Suprapubic skin (tissue), 4 donors: ENCODE measurements around the gene LPCAT1. TPM values are rescaled to one million over a fixed set of nuclear protein-coding genes. Genes with fewer than 3 reads are reported as not detected.
"Not testable (repeated sequence)": the region's sequence is repeated elsewhere in the genome, so short reads cannot be mapped to it uniquely, and the experiment has no call there.

ENCODE experiments used
- DNase-seq, 2 donors: peaks; one replicate each; pipeline ENCODE4 v3.0.0-alpha.2; 2019; ENCODE audit warnings: low spot score in 2 of 2
- H3K27ac ChIP-seq: fragments of 200-600 bp; sonication (generic); one replicate; pipeline ENCODE4 v1.5.1; 2019
- H3K27me3 ChIP-seq: fragments of 200-600 bp; sonication (generic); one replicate; pipeline ENCODE4 v1.5.1; 2019
- H3K36me3 ChIP-seq: fragments of 200-600 bp; sonication (generic); one replicate; pipeline ENCODE4 v1.5.1; 2019
- H3K4me1 ChIP-seq: fragments of 200-600 bp; sonication (generic); one replicate; pipeline ENCODE4 v1.5.1; 2019
- H3K4me3 ChIP-seq: fragments of 200-600 bp; sonication (generic); one replicate; pipeline ENCODE4 v1.5.1; 2019; ENCODE audit warnings: mild to moderate bottlenecking
- H3K9me3 ChIP-seq: fragments of 200-600 bp; sonication (generic); one replicate; pipeline ENCODE4 v1.5.1; 2019
- CTCF ChIP-seq, 2 donors: fragments of 200-600 bp in 1 of 2; fragments of 450-650 bp in 1 of 2; sonication (generic) in 1 of 2; IDR thresholded peaks; one replicate each; pipeline ENCODE4 v1.5.1; 2016 to 2019; ENCODE audit warnings: antibody characterized with exemption in 2 of 2, mild to moderate bottlenecking in 1 of 2, moderate library complexity in 1 of 2
- EP300 ChIP-seq: sonication (generic); formaldehyde crosslinking; IDR thresholded peaks from one replicate; pipeline ENCODE4 v1.6.1; 2017; ENCODE audit warnings: antibody characterized with exemption
- POLR2A ChIP-seq, 2 donors: fragments of 450-650 bp; IDR thresholded peaks; one replicate each; pipeline ENCODE4 v1.6.1; 2017; ENCODE audit warnings: antibody characterized with exemption in 2 of 2, mild to moderate bottlenecking in 2 of 2, moderate library complexity in 2 of 2
- POLR2AphosphoS5 ChIP-seq, 3 donors: sonication (generic); formaldehyde crosslinking; IDR thresholded peaks; one replicate each; pipeline ENCODE4 v1.6.1; 2017; ENCODE audit warnings: antibody characterized with exemption in 3 of 3
- WGBS: methylation state at CpG from one replicate; pipeline ENCODE4 v1.1.5; 2018; 5-methylcytosine and 5-hydroxymethylcytosine counted together
- total RNA-seq, 4 donors: library from RNA; depleted of rRNA; stranded (reverse); fragments of >200 nt; gene quantifications; one replicate each; pipeline ENCODE4 v1.1.0, GENCODE V29; 2016

The LPCAT1 gene
- total RNA-seq: 10 to 100 TPM; 11.3 to 21.0 (median 13.8) TPM

GRCh38 chr5:1523793-1524480 lies at the start of gene LPCAT1:
Gene LPCAT1 (minus strand): TSS chr5:1523960. CDS start chr5:1523844, 116 bp downstream.
- Histone ChIP-seq H3K4me3 (peak within 1 kb of the TSS; percentile 78), H3K9me3 (no peaks in the 10 kb centered on the region), H3K36me3 (no peaks in the 10 kb centered on the region), H3K27ac (peak within 1 kb of the TSS; percentile 77), H3K27me3 (no peaks in the 10 kb centered on the region), H3K4me1 (peaks cover 22% of the 10 kb centered on the region)
- WGBS: 0% methylated on average over 5 of the region's 85 CpGs
- peak; percentile 81 to 85 for DNase-seq
- TF ChIP-seq CTCF (IDR thresholded peaks at IDR 0.05) (peak in 1 of 2 donors; percentile 20), POLR2AphosphoS5 (IDR thresholded peaks at IDR 0.05) (no peak)

GRCh38 chr5:1571875-1572274 lies 48.1 kb upstream of the LPCAT1 start:
- not testable (repeated sequence) for H3K36me3 ChIP-seq, H3K27me3 ChIP-seq, H3K9me3 ChIP-seq, H3K4me1 ChIP-seq, H3K4me3 ChIP-seq, H3K27ac ChIP-seq
- peak in 1 of 2 donors; percentile 49 for DNase-seq
- 94% methylated on average over 7 of the region's 7 CpGs for WGBS

GRCh38 chr5:1570975-1571374 lies 47.2 kb upstream of the LPCAT1 start:
- H3K4me1 ChIP-seq: peaks cover 7% of the 10 kb centered on the region
- 96% methylated on average over 9 of the region's 10 CpGs for WGBS
- no peaks in the 10 kb centered on the region for H3K9me3 ChIP-seq
- H3K27me3 ChIP-seq: no peaks in the 10 kb centered on the region
- peaks cover 4% of the 10 kb centered on the region for H3K36me3 ChIP-seq
- no peak overlapping the region for H3K27ac ChIP-seq
- no peak overlapping the region for H3K4me3 ChIP-seq
- TF ChIP-seq EP300 (no peak), CTCF (IDR thresholded peaks at IDR 0.05) (no peak), POLR2A (IDR thresholded peaks at IDR 0.05) (no peak), POLR2AphosphoS5 (IDR thresholded peaks at IDR 0.05) (no peak)
- peak in 1 of 2 donors; percentile 29 for DNase-seq

- Histone ChIP-seq H3K27ac (no peak overlapping the region), H3K27me3 (no peaks in the 10 kb centered on the region), H3K36me3 (no peaks in the 10 kb centered on the region), H3K9me3 (no peaks in the 10 kb centered on the region), H3K4me3 (no peak overlapping the region), H3K4me1 (peaks cover 7% of the 10 kb centered on the region)
- no peak for TF ChIP-seq CTCF (IDR thresholded peaks at IDR 0.05)
- TF ChIP-seq EP300: no peak
- no peak for TF ChIP-seq POLR2AphosphoS5 (IDR thresholded peaks at IDR 0.05)
- no peak for TF ChIP-seq POLR2A (IDR thresholded peaks at IDR 0.05)
- WGBS: 53% methylated on average over 12 of the region's 12 CpGs
- no peak for DNase-seq
These were observed 44.6 kb upstream of the LPCAT1 start for GRCh38 chr5:1568201-1568979.

GRCh38 chr5:1567527-1568200 lies 43.9 kb upstream of the LPCAT1 start:
- H3K36me3 ChIP-seq, H3K27me3 ChIP-seq, H3K4me1 ChIP-seq, H3K27ac ChIP-seq, H3K9me3 ChIP-seq, H3K4me3 ChIP-seq: not testable (repeated sequence)
- DNase-seq: peak in 1 of 2 donors; percentile 40
- WGBS: 90% methylated on average over 16 of the region's 16 CpGs
